NT2/D1 (cell line): ENCODE results near the gene HCN4.

Experiments
- SUZ12 ChIP-seq: IDR thresholded peaks from 2 replicates; pipeline ENCODE4 v1.6.1; 2011; ENCODE audit not compliant: insufficient read length, insufficient read depth; ENCODE audit errors: extremely low read depth
- YY1 ChIP-seq: IDR thresholded peaks from 2 replicates; pipeline ENCODE4 v1.6.1; 2011; ENCODE audit not compliant: insufficient read length, insufficient read depth
- ZNF274 ChIP-seq: IDR thresholded peaks from 2 replicates; pipeline ENCODE4 v1.6.1; 2011; ENCODE audit warnings: mild to moderate bottlenecking, low read depth, low read length

DNA sequence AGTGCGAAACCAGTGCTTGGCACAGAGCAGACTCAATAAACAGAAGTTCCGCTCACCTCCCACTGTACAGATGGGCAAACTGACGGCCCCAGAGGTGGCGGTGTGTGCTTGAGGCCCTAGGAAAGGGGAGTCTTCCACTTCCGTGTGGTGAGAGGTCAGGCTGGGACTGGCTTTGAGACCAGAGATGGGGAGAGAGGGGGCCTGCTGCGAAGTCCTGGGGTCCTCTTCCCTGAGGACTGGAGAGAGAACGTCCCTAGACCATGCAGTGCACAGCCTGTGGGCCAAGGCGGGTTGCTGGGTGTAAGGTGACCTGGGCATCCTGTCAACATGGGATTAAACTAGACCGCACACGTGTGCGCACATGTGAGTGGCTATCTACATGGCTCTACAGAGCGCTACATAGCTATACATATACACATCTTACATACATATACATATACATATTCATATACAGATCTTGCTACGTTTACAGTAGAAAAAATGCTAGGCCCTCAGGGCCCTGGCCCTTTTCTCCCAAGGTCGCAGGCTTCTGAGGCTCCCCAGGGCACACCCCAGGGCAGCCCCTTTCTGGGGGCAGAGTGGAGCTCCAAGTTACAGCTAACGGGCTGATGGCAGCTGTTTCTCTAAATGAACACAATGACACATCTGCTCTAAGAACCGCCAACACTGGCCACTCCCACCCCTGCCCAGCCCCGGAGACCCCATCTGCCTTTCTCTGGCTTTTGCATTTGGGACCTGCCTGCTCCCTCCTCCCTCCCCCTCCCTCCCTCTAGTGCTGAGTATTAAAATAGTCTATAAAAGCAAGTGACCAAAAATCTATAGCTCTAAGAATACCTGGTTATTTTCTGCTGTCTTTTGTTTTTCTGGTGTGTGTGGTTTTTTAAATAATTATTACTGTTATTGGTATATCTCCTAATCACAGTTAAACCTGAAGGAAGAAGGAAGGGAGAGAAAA lies 47.0 kb downstream of the HCN4 start:
- TF ChIP-seq YY1 = no peak
- no peak for TF ChIP-seq ZNF274
- TF ChIP-seq SUZ12 = no peak
